Measurements from ENCODE around the gene NELL1.

NELL1 gene

DNA sequence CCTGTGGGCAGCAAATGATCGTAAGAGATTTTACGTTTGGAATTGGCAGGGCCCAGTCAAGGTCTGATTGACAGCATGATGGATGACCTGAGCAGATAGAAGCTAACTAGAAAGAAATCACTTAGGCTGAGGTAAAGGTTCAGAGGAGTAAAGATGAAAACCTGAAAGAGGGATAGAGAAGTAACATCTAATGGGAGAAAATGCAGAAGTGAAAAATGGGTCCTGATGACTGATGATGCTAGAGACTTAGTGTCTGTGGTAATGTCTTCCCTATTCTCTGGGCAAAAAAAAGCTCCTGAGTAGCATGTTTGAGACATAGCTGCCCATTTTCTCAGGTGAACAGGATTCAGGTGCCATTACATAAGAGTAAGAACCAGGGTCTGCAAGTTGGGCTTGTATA, 894.7 kb downstream of the NELL1 start:
- no peak for ATAC-seq (ENCODE audit: low read depth)
- no peak for DNase-seq (ENCODE audit: low spot score)
- H3K27me3 ChIP-seq (ENCODE audit: insufficient read depth, poor library complexity, severe bottlenecking) = no peaks in the 10 kb centered on the region
- peaks cover 2% of the 10 kb centered on the region for H3K9me3 ChIP-seq (ENCODE audit: severe bottlenecking)
- no peak overlapping the region for H3K27ac ChIP-seq (ENCODE audit: poor library complexity, severe bottlenecking)
- H3K4me3 ChIP-seq (ENCODE audit: severe bottlenecking) = no peak overlapping the region
- no peaks in the 10 kb centered on the region for H3K4me1 ChIP-seq (ENCODE audit: insufficient read depth, poor library complexity, severe bottlenecking)
- TF ChIP-seq CTCF (IDR thresholded peaks at IDR 0.05; ENCODE audit: poor library complexity, severe bottlenecking) = no peak
- no peaks in the 10 kb centered on the region for H3K36me3 ChIP-seq (ENCODE audit: low read depth)

GRCh38 chr11:21564833-21565682, 895.7 kb downstream of the NELL1 start:
- no peak for DNase-seq (ENCODE audit: low spot score)
- H3K4me1 ChIP-seq (ENCODE audit: insufficient read depth, poor library complexity, severe bottlenecking) = no peaks in the 10 kb centered on the region

GRCh38 chr11:21566521-21567117, 897.2 kb downstream of the NELL1 start:
- Histone ChIP-seq H3K9me3 (ENCODE audit: severe bottlenecking) (peaks cover 2% of the 10 kb centered on the region), H3K27ac (ENCODE audit: poor library complexity, severe bottlenecking) (no peak overlapping the region), H3K36me3 (ENCODE audit: low read depth) (no peaks in the 10 kb centered on the region), H3K4me1 (ENCODE audit: insufficient read depth, poor library complexity, severe bottlenecking) (no peaks in the 10 kb centered on the region), H3K4me3 (ENCODE audit: severe bottlenecking) (no peak overlapping the region), H3K27me3 (ENCODE audit: insufficient read depth, poor library complexity, severe bottlenecking) (no peaks in the 10 kb centered on the region)
- no peak for ATAC-seq (ENCODE audit: low read depth)
- no peak for DNase-seq (ENCODE audit: low spot score)
- no peak for TF ChIP-seq CTCF (IDR thresholded peaks at IDR 0.05; ENCODE audit: poor library complexity, severe bottlenecking)

More at GRCh38 chr11:21564833-21565682, 895.7 kb downstream of the NELL1 start:
- Histone ChIP-seq H3K27ac (ENCODE audit: poor library complexity, severe bottlenecking) (no peak overlapping the region), H3K9me3 (ENCODE audit: severe bottlenecking) (peaks cover 2% of the 10 kb centered on the region), H3K27me3 (ENCODE audit: insufficient read depth, poor library complexity, severe bottlenecking) (no peaks in the 10 kb centered on the region), H3K4me3 (ENCODE audit: severe bottlenecking) (no peak overlapping the region), H3K36me3 (ENCODE audit: low read depth) (no peaks in the 10 kb centered on the region)
- ATAC-seq (ENCODE audit: low read depth) = 0 out of 3 replicates have a peak, but pooled peaks have one; percentile 33
- TF ChIP-seq CTCF (IDR thresholded peaks at IDR 0.05; ENCODE audit: poor library complexity, severe bottlenecking) = no peak

DNA sequence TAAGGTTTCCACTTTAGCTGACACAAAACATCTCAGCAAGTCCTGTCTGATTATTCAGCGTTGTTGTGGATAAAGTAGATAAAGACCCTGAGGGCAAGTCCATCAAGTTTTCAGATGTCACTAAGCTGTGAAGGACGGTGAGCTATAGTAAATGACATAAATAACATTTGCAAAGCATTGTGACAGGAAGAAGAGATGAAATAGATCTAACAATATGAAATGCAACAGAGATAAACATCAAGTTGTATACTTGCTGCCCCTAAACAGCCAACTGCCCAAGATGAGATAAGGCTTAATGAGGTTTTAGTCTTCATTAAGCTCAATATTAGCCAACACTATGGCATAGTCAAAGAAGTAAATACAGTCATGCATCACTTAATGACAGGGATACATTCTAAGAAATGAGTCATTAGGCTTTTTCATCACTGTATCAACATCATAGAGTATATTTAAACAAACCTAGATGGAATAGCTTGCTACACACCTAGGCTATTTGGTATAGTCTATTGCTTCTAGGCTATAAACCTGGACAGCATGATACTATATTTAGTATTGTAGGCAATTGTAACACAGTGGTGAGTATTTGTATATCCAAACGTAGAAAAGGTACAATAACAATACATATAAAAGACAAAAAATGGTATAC, 898.4 kb downstream of the NELL1 start:
- Histone ChIP-seq H3K4me1 (ENCODE audit: insufficient read depth, poor library complexity, severe bottlenecking) (no peaks in the 10 kb centered on the region), H3K27ac (ENCODE audit: poor library complexity, severe bottlenecking) (no peak overlapping the region), H3K27me3 (ENCODE audit: insufficient read depth, poor library complexity, severe bottlenecking) (no peaks in the 10 kb centered on the region), H3K36me3 (ENCODE audit: low read depth) (no peaks in the 10 kb centered on the region), H3K9me3 (ENCODE audit: severe bottlenecking) (peaks cover 2% of the 10 kb centered on the region), H3K4me3 (ENCODE audit: severe bottlenecking) (no peak overlapping the region)
- ATAC-seq (ENCODE audit: low read depth) (peak; percentile 76), DNase-seq (ENCODE audit: low spot score) (no peak)
- no peak for TF ChIP-seq CTCF (IDR thresholded peaks at IDR 0.05; ENCODE audit: poor library complexity, severe bottlenecking)

Measured in RWPE2 (cell line).